AG09309 (cell line): ENCODE data around the gene TSHZ3.

ENCODE experiments used
- DNase-seq: peaks from one replicate; pipeline ENCODE4 v3.0.0-alpha.2; 2010; ENCODE audit warnings: low read depth
- H3K4me3 ChIP-seq: 2 replicates; pipeline ENCODE4 v1.5.1; 2011; ENCODE audit warnings: mild to moderate bottlenecking, low read depth, low read length, moderate library complexity; ENCODE audit not compliant: control insufficient read depth
- CTCF ChIP-seq: IDR thresholded peaks from 2 replicates; pipeline ENCODE4 v1.5.1; 2011; ENCODE audit warnings: mild to moderate bottlenecking, low read depth, low read length, inconsistent platforms; ENCODE audit not compliant: insufficient read depth, control insufficient read depth; ENCODE audit errors: missing control alignments

TSHZ3 gene

GRCh38 chr19:31232180-31232579, 117.1 kb downstream of the TSHZ3 start:
- H3K4me3 ChIP-seq = no peak overlapping the region
- TF ChIP-seq CTCF = no peak
- DNase-seq = peak; percentile 32

DNA sequence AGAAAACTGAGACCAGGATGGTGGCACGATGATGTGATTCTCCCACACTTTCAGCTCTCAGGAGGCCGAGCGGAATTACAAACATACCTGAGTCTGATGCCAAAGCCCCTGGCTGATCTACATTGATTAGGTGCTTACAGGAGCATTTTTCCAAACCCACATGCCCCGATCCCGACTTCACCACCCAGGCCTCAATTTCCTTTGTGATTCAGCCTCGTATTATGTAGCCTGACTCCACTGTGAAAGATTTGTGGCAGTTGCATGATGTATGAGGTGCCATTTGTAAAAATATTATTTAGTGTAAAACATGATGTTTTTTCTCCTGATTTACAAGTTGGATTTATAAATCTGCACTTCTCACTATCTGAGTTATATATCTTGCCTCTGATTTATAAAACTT, 118.0 kb downstream of the TSHZ3 start:
- no peak for DNase-seq
- no peak overlapping the region for H3K4me3 ChIP-seq
- TF ChIP-seq CTCF = no peak

DNA sequence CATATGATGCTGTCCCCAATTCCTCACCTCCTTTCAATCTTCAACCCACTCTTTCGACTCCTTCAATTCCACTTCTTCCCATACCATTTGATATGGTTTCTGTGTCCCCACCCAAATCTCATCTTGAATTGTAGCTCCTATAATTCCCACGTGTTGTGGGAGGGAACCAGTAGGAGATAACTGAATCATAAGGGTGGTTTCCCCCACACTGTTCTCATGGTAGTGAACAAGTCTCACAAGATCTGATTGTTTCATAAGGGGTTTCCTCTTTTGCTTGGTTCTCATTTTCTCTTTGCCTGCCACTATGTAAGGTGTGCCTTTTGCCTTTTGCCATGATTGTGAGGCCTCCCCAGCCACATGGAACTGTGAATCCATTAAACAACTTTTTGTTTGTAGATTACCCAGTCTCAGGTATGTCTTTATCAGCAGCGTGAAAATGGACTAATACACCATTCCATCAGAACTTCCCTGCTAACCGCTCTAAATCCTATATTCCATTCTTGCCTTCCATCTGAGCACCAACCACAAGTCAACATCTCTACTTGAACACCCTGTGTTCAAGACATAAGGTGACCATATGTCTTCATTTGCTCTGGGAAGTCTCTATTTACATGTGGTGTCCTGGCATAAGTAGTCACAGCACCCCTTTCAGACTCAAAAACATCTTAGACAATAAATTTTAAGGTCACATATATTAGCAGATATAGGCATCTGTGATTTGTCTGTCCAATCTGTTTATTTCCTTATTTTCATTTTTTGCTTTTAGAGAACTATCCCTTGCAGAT, 122.9 kb downstream of the TSHZ3 start:
- no peak overlapping the region for H3K4me3 ChIP-seq
- no peak for DNase-seq
- TF ChIP-seq CTCF = no peak
